ENCODE data around the gene DRC1.

- no peak for TF ChIP-seq CTCF (IDR thresholded peaks at IDR 0.05)
- no peak for TF ChIP-seq POLR2A (IDR thresholded peaks at IDR 0.05)
- no peak for TF ChIP-seq POLR2AphosphoS5 (IDR thresholded peaks at IDR 0.05)
These were observed 63.7 kb downstream of the DRC1 start for GRCh38 chr2:26465266-26465925.
